GM12878 (cell line): ENCODE results near the gene SPTAN1. TPM values are rescaled to one million over a fixed set of nuclear protein-coding genes. Genes with fewer than 3 reads are reported as not detected.

Source experiments
- BACH1 ChIP-seq: fragments of 450-650 bp; IDR thresholded peaks from 2 replicates; pipeline ENCODE4 v1.6.1; 2017; ENCODE audit warnings: mild to moderate bottlenecking, borderline replicate concordance
- BCLAF1 ChIP-seq: fragments of 450-650 bp; IDR thresholded peaks from 2 replicates; pipeline ENCODE4 v1.6.1; 2017; ENCODE audit warnings: antibody characterized with exemption, mild to moderate bottlenecking, moderate library complexity
- EZH2 ChIP-seq: IDR thresholded peaks from 2 replicates; pipeline ENCODE4 v1.6.1; 2012; ENCODE audit warnings: low read depth, mild to moderate bottlenecking, control low read depth, inconsistent platforms, low read length, borderline replicate concordance; ENCODE audit not compliant: control insufficient read depth
- SRF ChIP-seq, 2 experiments: IDR thresholded peaks; 2 replicates each; pipeline ENCODE4 v1.6.1; 2011; ENCODE audit warnings: low read depth in 2 of 2, low read length in 2 of 2, mild to moderate bottlenecking in 1 of 2, moderate library complexity in 1 of 2
- ZBTB4 ChIP-seq: fragments of 450-650 bp; formaldehyde crosslinking; IDR thresholded peaks from 2 replicates; pipeline ENCODE4 v1.4.0; 2022; ENCODE audit warnings: mild to moderate bottlenecking, moderate library complexity
- polyA plus RNA-seq, 11 experiments: library from polyadenylated mRNA; depleted of rRNA in 4 of 11; unstranded in 6 of 11; stranded (reverse) in 5 of 11; fragments of >200 nt; fragmentation: Nextera tagmentation in 4 of 11; fragmentation: Illumina TruSeq in 1 of 11; extraction: Ambion mirVana in 4 of 11; extraction: Trizol in 1 of 11; gene quantifications; 1 replicate in 1 of 11; 2 replicates in 10 of 11; pipeline versions ENCODE4 v1.2.1 to v1.2.3, GENCODE V29; 2011 to 2016; ENCODE audit warnings: inconsistent platforms in 2 of 11, missing spikeins in 2 of 11, low read depth in 1 of 11
- total RNA-seq, 4 experiments: library from RNA; depleted of rRNA in 3 of 4; stranded (reverse); fragments of >200 nt in 3 of 4; fragmentation: Illumina TruSeq in 1 of 4; extraction: Trizol in 1 of 4; gene quantifications; 2 replicates each; pipeline versions ENCODE4 v1.2.1 to v1.2.3, GENCODE V29; 2013 to 2021
- TF ChIP-seq, protein P1 (sequence below): fragments of 450-650 bp; IDR thresholded peaks from 2 replicates; pipeline ENCODE4 v1.6.1; 2016; ENCODE audit warnings: mild to moderate bottlenecking

The SPTAN1 gene
- total and polyA plus RNA-seq, 10 of the 15 experiments (the other 5 are each of a cell fraction or from before 2014, with no cell fraction given) = 18.7 to 156 (median 73.6) TPM

- TF ChIP-seq ZBTB4 = no peak
- TF ChIP-seq SRF (IDR thresholded peaks at IDR 0.05; ENCODE audit: low read depth in 2 of 2, low read length in 2 of 2) = no peak
- no peak for TF ChIP-seq BACH1
- TF ChIP-seq, protein P1, sequence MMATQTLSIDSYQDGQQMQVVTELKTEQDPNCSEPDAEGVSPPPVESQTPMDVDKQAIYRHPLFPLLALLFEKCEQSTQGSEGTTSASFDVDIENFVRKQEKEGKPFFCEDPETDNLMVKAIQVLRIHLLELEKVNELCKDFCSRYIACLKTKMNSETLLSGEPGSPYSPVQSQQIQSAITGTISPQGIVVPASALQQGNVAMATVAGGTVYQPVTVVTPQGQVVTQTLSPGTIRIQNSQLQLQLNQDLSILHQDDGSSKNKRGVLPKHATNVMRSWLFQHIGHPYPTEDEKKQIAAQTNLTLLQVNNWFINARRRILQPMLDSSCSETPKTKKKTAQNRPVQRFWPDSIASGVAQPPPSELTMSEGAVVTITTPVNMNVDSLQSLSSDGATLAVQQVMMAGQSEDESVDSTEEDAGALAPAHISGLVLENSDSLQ = peak; percentile 33
- no peak for TF ChIP-seq EZH2
- no peak for TF ChIP-seq BCLAF1
Observed at GRCh38 chr9:128600099-128600498, 47.7 kb downstream of the SPTAN1 start (continued).
